ENCODE measurements around the gene TMEM170B. TPM values are rescaled to one million over a fixed set of nuclear protein-coding genes. Genes with fewer than 3 reads are reported as not detected.

TMEM170B gene
- total RNA-seq, 1 donor from 2014 or later = 3.7 TPM

DNA sequence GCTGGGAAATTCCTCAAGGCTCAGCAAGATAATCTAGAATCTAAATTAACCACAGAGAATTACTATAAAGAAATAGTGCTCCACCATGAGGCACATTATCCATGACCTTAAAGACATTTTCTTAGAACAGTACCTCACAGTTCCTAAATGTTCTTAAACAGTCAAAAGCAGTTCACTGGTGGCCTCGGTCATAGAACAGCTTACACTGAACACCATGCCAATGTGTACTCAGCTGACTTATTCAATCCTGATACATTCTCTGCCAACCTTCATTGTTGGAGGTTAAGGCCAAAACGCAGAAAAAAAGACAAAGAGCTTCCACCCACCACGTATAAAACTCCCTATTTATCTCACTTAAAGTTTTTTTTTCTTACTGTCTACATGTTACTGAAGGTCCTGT is 21.8 kb upstream of the TMEM170B start:
- TF ChIP-seq CTCF (IDR thresholded peaks at IDR 0.05) = no peak
- Mint-ChIP-seq H3K4me3 (ENCODE audit: unreplicated experiment) (no peak overlapping the region), H3K4me1 (ENCODE audit: unreplicated experiment) (no peaks in the 10 kb centered on the region), H3K36me3 (ENCODE audit: unreplicated experiment) (peaks cover 3% of the 10 kb centered on the region), H3K27me3 (ENCODE audit: unreplicated experiment) (no peaks in the 10 kb centered on the region), H3K27ac (ENCODE audit: unreplicated experiment) (no peak overlapping the region), H3K9me3 (ENCODE audit: unreplicated experiment) (peaks cover 9% of the 10 kb centered on the region)
- no peak for DNase-seq (ENCODE audit: extremely low spot score, unreplicated experiment)

- peaks cover 3% of the 10 kb centered on the region for H3K9me3 Mint-ChIP-seq (ENCODE audit: unreplicated experiment)
- no peak overlapping the region for H3K4me3 Mint-ChIP-seq (ENCODE audit: unreplicated experiment)
- H3K27me3 Mint-ChIP-seq (ENCODE audit: unreplicated experiment) = no peaks in the 10 kb centered on the region
- H3K36me3 Mint-ChIP-seq (ENCODE audit: unreplicated experiment) = peaks cover 1% of the 10 kb centered on the region
- TF ChIP-seq CTCF (IDR thresholded peaks at IDR 0.05) = no peak
- no peaks in the 10 kb centered on the region for H3K4me1 Mint-ChIP-seq (ENCODE audit: unreplicated experiment)
- no peak for DNase-seq (ENCODE audit: extremely low spot score, unreplicated experiment)
- no peak overlapping the region for H3K27ac Mint-ChIP-seq (ENCODE audit: unreplicated experiment)
Observed at GRCh38 chr6:11522812-11523605, 14.5 kb upstream of the TMEM170B start.

DNA sequence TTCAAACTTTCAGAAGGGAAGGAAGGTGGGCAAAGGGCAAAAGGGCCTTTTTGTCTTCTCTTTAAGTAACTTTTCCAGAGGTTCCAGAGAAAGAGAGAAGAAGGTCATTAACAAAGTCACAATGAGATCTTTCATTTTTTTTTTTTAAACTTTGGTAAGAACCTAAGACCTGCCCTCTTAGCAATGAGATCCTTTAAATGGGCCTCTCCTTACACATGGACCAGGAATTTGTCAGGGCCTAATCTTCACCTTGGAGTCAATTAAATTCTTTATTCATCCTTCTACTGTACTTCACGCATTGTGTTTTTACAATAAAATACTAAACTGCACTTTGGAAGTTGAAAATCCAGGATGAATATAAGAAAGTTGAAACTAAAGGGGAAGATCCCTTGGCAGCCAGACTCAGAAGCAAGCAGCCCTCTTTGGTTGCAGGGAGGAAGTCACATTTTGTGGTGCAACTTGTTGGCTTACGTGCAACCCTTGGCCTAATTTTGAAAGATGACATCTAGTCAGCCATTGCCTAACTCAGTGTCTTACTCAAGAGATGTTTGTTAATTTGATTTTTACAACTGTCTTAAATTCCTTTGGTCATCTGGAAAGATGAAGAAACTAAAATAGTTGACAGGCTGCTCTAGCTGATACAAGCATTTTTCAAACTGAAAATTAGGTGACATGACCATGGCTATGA is 11.9 kb upstream of the TMEM170B start:
- no peak overlapping the region for H3K4me3 Mint-ChIP-seq (ENCODE audit: unreplicated experiment)
- H3K27me3 Mint-ChIP-seq (ENCODE audit: unreplicated experiment) = peaks cover 3% of the 10 kb centered on the region
- H3K4me1 Mint-ChIP-seq (ENCODE audit: unreplicated experiment) = no peaks in the 10 kb centered on the region
- no peaks in the 10 kb centered on the region for H3K36me3 Mint-ChIP-seq (ENCODE audit: unreplicated experiment)
- H3K9me3 Mint-ChIP-seq (ENCODE audit: unreplicated experiment) = no peaks in the 10 kb centered on the region
- no peak overlapping the region for H3K27ac Mint-ChIP-seq (ENCODE audit: unreplicated experiment)
- TF ChIP-seq CTCF (IDR thresholded peaks at IDR 0.05) = no peak
- no peak for DNase-seq (ENCODE audit: extremely low spot score, unreplicated experiment)

GRCh38 chr6:11526156-11526505 is 11.4 kb upstream of the TMEM170B start:
- Mint-ChIP-seq H3K4me1 (ENCODE audit: unreplicated experiment) (no peaks in the 10 kb centered on the region), H3K27ac (ENCODE audit: unreplicated experiment) (no peak overlapping the region), H3K27me3 (ENCODE audit: unreplicated experiment) (peaks cover 4% of the 10 kb centered on the region), H3K4me3 (ENCODE audit: unreplicated experiment) (no peak overlapping the region), H3K9me3 (ENCODE audit: unreplicated experiment) (no peaks in the 10 kb centered on the region), H3K36me3 (ENCODE audit: unreplicated experiment) (no peaks in the 10 kb centered on the region)
- DNase-seq (ENCODE audit: extremely low spot score, unreplicated experiment) = no peak
- TF ChIP-seq CTCF (IDR thresholded peaks at IDR 0.05) = no peak

GRCh38 chr6:11527274-11527870 is 10.2 kb upstream of the TMEM170B start:
- Mint-ChIP-seq H3K27ac (ENCODE audit: unreplicated experiment) (no peak overlapping the region), H3K9me3 (ENCODE audit: unreplicated experiment) (no peaks in the 10 kb centered on the region), H3K36me3 (ENCODE audit: unreplicated experiment) (no peaks in the 10 kb centered on the region), H3K4me1 (ENCODE audit: unreplicated experiment) (no peaks in the 10 kb centered on the region), H3K4me3 (ENCODE audit: unreplicated experiment) (no peak overlapping the region), H3K27me3 (ENCODE audit: unreplicated experiment) (peaks cover 16% of the 10 kb centered on the region)
- no peak for DNase-seq (ENCODE audit: extremely low spot score, unreplicated experiment)
- no peak for TF ChIP-seq CTCF (IDR thresholded peaks at IDR 0.05)

Measured in osteocyte (in vitro differentiated cells).